ENCODE measurements around the gene RNF217. TPM values are rescaled to one million over a fixed set of nuclear protein-coding genes. Genes with fewer than 3 reads are reported as not detected.

RNF217 gene
- total RNA-seq, 3 donors from 2014 or later (not counting 1 experiment from before 2014, with no cell fraction given) = 3.3 to 9.5 (median 4.4) TPM

DNA sequence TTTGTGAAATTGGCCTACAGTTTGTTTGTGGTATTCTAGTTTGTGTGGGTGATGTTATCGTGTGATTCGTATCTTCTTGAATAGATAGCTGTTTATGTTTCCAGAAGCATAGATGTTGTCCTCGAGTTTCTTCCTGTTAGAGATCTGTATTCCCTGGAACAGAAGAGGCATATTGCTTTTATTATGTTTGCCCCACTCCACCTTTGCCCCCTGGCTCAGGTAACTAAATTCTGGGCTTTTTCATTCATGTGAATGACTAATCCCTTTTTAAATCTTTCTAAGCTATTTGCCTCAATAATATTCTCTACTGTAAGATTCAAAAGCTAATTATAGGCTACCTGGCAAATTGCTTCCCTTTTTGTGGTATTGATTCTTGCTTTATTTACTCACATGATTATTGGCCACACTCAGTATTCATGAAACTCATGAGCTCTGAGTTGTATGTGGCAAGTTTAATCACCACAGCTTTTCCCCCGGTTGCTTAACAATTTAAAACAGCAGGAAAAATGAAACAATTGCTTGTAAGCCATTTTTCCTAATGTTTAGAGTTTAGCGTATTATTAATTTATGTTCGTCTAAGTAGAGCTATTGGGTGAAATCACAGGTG is 12.6 kb downstream of the RNF217 start:
- Histone ChIP-seq H3K4me1 (ENCODE audit: control insufficient read depth, insufficient read depth, low read length) (no peaks in the 10 kb centered on the region), H3K36me3 (ENCODE audit: control insufficient read depth, insufficient read depth, low read length) (no peaks in the 10 kb centered on the region), H3K27me3 (ENCODE audit: control insufficient read depth, insufficient read depth, low read length) (no peaks in the 10 kb centered on the region), H3K27ac (ENCODE audit: low read length) (no peak overlapping the region), H3K9me3 (ENCODE audit: control insufficient read depth, insufficient read depth, low read length) (no peaks in the 10 kb centered on the region), H3K4me3 (ENCODE audit: low read length) (no peak overlapping the region)
- Mint-ChIP-seq H3K4me1 (no peaks in the 10 kb centered on the region), H3K27me3 (ENCODE audit: low read depth in 2 of 2) (peaks cover 0 to 5% of the 10 kb centered on the region in 2 donors), H3K36me3 (no peaks in the 10 kb centered on the region), H3K27ac (no peak overlapping the region), H3K9me3 (no peaks in the 10 kb centered on the region), H3K4me3 (no peak overlapping the region)
- intact Hi-C loops (cut with micrococcal nuclease) = no loop called here
- no peak for TF ChIP-seq CTCF (IDR thresholded peaks at IDR 0.05)
- DNase-seq = no peak
- WGBS (ENCODE audit: insufficient coverage) = 90% methylated on average over 6 of the region's 6 CpGs
- no peak for ATAC-seq

GRCh38 chr6:124977067-124977908 is 15.1 kb downstream of the RNF217 start:
- H3K36me3 ChIP-seq (ENCODE audit: control insufficient read depth, insufficient read depth, low read length) = no peaks in the 10 kb centered on the region
- no peaks in the 10 kb centered on the region for H3K4me1 ChIP-seq (ENCODE audit: control insufficient read depth, insufficient read depth, low read length)
- intact Hi-C loops (cut with micrococcal nuclease) = no loop called here
- DNase-seq = no peak
- H3K9me3 ChIP-seq (ENCODE audit: control insufficient read depth, insufficient read depth, low read length) = no peaks in the 10 kb centered on the region
- no peak for ATAC-seq
- Mint-ChIP-seq H3K27me3 (ENCODE audit: low read depth in 2 of 2) (peaks cover 0 to 5% of the 10 kb centered on the region in 2 donors), H3K27ac (no peak overlapping the region), H3K9me3 (no peaks in the 10 kb centered on the region), H3K36me3 (no peaks in the 10 kb centered on the region), H3K4me3 (no peak overlapping the region), H3K4me1 (no peaks in the 10 kb centered on the region)
- H3K27me3 ChIP-seq (ENCODE audit: control insufficient read depth, insufficient read depth, low read length) = no peaks in the 10 kb centered on the region
- H3K4me3 ChIP-seq (ENCODE audit: low read length) = no peak overlapping the region
- no peak for TF ChIP-seq CTCF (IDR thresholded peaks at IDR 0.05)
- WGBS (ENCODE audit: insufficient coverage) = 80% methylated on average over 1 of the region's 1 CpG
- no peak overlapping the region for H3K27ac ChIP-seq (ENCODE audit: low read length)

- H3K36me3 ChIP-seq (ENCODE audit: control insufficient read depth, insufficient read depth, low read length) = no peaks in the 10 kb centered on the region
- no peak overlapping the region for H3K4me3 ChIP-seq (ENCODE audit: low read length)
- H3K27ac ChIP-seq (ENCODE audit: low read length) = no peak overlapping the region
- intact Hi-C loops (cut with micrococcal nuclease) = no loop called here
- TF ChIP-seq CTCF (IDR thresholded peaks at IDR 0.05) = no peak
- H3K27me3 ChIP-seq (ENCODE audit: control insufficient read depth, insufficient read depth, low read length) = no peaks in the 10 kb centered on the region
- no peaks in the 10 kb centered on the region for H3K4me1 Mint-ChIP-seq
- H3K9me3 ChIP-seq (ENCODE audit: control insufficient read depth, insufficient read depth, low read length) = no peaks in the 10 kb centered on the region
- ATAC-seq = no peak
- no peak overlapping the region for H3K27ac Mint-ChIP-seq
- H3K4me1 ChIP-seq (ENCODE audit: control insufficient read depth, insufficient read depth, low read length) = no peaks in the 10 kb centered on the region
- H3K36me3 Mint-ChIP-seq = no peaks in the 10 kb centered on the region
- peaks cover 0 to 5% of the 10 kb centered on the region in 2 donors for H3K27me3 Mint-ChIP-seq (ENCODE audit: low read depth in 2 of 2)
- no peaks in the 10 kb centered on the region for H3K9me3 Mint-ChIP-seq
- WGBS (ENCODE audit: insufficient coverage) = 91% methylated on average over 10 of the region's 10 CpGs
- no peak for DNase-seq
- H3K4me3 Mint-ChIP-seq = no peak overlapping the region
Measured at GRCh38 chr6:124978451-124979293, 16.4 kb downstream of the RNF217 start.
